Brain pericyte (primary cell): ENCODE measurements around the gene CSN3.
"Not testable (repeated sequence)": the region's sequence is repeated elsewhere in the genome, so short reads cannot be mapped to it uniquely, and the experiment has no call there.

Experiments used
- DNase-seq: peaks from one replicate; pipeline ENCODE4 v3.0.0-alpha.2; 2012; ENCODE audit warnings: low read depth, low spot score

The CSN3 gene

GRCh38 chr4:70242297-70242696 lies at the start of gene CSN3:
Gene CSN3, plus strand, starts transcription at chr4:70242597. Its CDS starts 2,223 bp downstream, at chr4:70244820.
- DNase-seq: not testable (repeated sequence)

- no peak for DNase-seq
Measured at GRCh38 chr4:70192895-70193294, 49.5 kb upstream of the CSN3 start.

GRCh38 chr4:70195425-70195824 lies 47.0 kb upstream of the CSN3 start, which contains the start of gene ODAM:
Gene ODAM, plus strand, starts transcription at chr4:70195725. Its CDS starts 819 bp downstream, at chr4:70196544.
- no peak for DNase-seq

GRCh38 chr4:70196857-70197256 lies 45.5 kb upstream of the CSN3 start:
- no peak for DNase-seq

GRCh38 chr4:70197842-70198241 lies 44.6 kb upstream of the CSN3 start:
- no peak for DNase-seq

- DNase-seq: no peak
Measured at GRCh38 chr4:70203601-70204000, 38.8 kb upstream of the CSN3 start.

- not testable (repeated sequence) for DNase-seq
Measured at GRCh38 chr4:70212752-70213151, 29.6 kb upstream of the CSN3 start.

GRCh38 chr4:70216109-70216508 lies 26.3 kb upstream of the CSN3 start:
- not testable (repeated sequence) for DNase-seq

GRCh38 chr4:70216550-70216949 lies 25.8 kb upstream of the CSN3 start:
- not testable (repeated sequence) for DNase-seq

GRCh38 chr4:70221389-70221788 lies 21.0 kb upstream of the CSN3 start:
- DNase-seq: not testable (repeated sequence)

- not testable (repeated sequence) for DNase-seq
Measured at GRCh38 chr4:70221818-70222217, 20.6 kb upstream of the CSN3 start.

GRCh38 chr4:70225824-70226223 lies 16.6 kb upstream of the CSN3 start, which contains the start of gene FDCSP:
Gene FDCSP, plus strand, starts transcription at chr4:70226124. Its CDS starts 5,071 bp downstream, at chr4:70231195.
- no peak for DNase-seq

- no peak for DNase-seq
Measured at GRCh38 chr4:70236125-70236524, 6.3 kb upstream of the CSN3 start.

- DNase-seq: no peak
Measured at GRCh38 chr4:70239131-70239883, 3.1 kb upstream of the CSN3 start.

- DNase-seq: no peak
Measured at GRCh38 chr4:70239884-70240591, 2.4 kb upstream of the CSN3 start.

- DNase-seq: no peak
Measured at GRCh38 chr4:70243091-70243490, 694 bp downstream of the CSN3 start.

- DNase-seq: no peak
Measured at GRCh38 chr4:70251250-70251944, 9.0 kb downstream of the CSN3 start.

GRCh38 chr4:70251945-70252277 lies 9.5 kb downstream of the CSN3 start:
- no peak for DNase-seq

GRCh38 chr4:70269674-70270073 lies 27.3 kb downstream of the CSN3 start:
- no peak for DNase-seq

GRCh38 chr4:70277121-70277520 lies 34.7 kb downstream of the CSN3 start:
- no peak for DNase-seq

GRCh38 chr4:70280567-70280966 lies 38.2 kb downstream of the CSN3 start:
- no peak for DNase-seq

GRCh38 chr4:70288651-70289050 lies 46.3 kb downstream of the CSN3 start:
- DNase-seq: no peak
